SK-N-MC (cell line): ENCODE data around the gene RCN1.

Source experiments
- DNase-seq: peaks from one replicate; pipeline ENCODE4 v3.0.0-alpha.2; 2011; ENCODE audit warnings: low read depth, low spot score
- H3K27ac ChIP-seq: fragments of 200-600 bp; sonication (generic); 2 replicates; pipeline ENCODE4 v1.5.1; 2016; ENCODE audit warnings: mixed run types
- H3K36me3 ChIP-seq: fragments of 200-600 bp; sonication (generic); 2 replicates; pipeline ENCODE4 v1.6.1; 2017; ENCODE audit warnings: antibody characterized with exemption, low read length, mixed read lengths; ENCODE audit not compliant: insufficient read depth
- H3K4me3 ChIP-seq: fragments of 200-600 bp; sonication (generic); 2 replicates; pipeline ENCODE4 v1.5.1; 2016
- H3K9ac ChIP-seq: fragments of 200-600 bp; sonication (generic); 2 replicates; pipeline ENCODE4 v1.8.0; 2017; ENCODE audit warnings: mixed run types, mixed read lengths; ENCODE audit not compliant: insufficient read length
- H3K9me3 ChIP-seq: fragments of 200-600 bp; sonication (generic); 2 replicates; pipeline ENCODE4 v1.6.1; 2017; ENCODE audit warnings: low read depth, mild to moderate bottlenecking, antibody characterized with exemption, low read length, moderate library complexity, mixed read lengths
- EZH2 ChIP-seq: fragments of 200-600 bp; sonication (generic); IDR thresholded peaks from one replicate; pipeline ENCODE4 v1.6.1; 2017; ENCODE audit warnings: antibody characterized with exemption
- FOXP2 ChIP-seq: optimal IDR thresholded peaks from 2 replicates; pipeline ENCODE3; 2011; ENCODE audit warnings: mild to moderate bottlenecking, moderate library complexity; ENCODE audit not compliant: insufficient read depth; ENCODE audit errors: extremely low read length, control extremely low read depth
- POLR2AphosphoS5 ChIP-seq: IDR thresholded peaks from 2 replicates; pipeline ENCODE4 v1.6.1; 2012; ENCODE audit warnings: mild to moderate bottlenecking, low read depth, low read length, borderline replicate concordance

The RCN1 gene

DNA sequence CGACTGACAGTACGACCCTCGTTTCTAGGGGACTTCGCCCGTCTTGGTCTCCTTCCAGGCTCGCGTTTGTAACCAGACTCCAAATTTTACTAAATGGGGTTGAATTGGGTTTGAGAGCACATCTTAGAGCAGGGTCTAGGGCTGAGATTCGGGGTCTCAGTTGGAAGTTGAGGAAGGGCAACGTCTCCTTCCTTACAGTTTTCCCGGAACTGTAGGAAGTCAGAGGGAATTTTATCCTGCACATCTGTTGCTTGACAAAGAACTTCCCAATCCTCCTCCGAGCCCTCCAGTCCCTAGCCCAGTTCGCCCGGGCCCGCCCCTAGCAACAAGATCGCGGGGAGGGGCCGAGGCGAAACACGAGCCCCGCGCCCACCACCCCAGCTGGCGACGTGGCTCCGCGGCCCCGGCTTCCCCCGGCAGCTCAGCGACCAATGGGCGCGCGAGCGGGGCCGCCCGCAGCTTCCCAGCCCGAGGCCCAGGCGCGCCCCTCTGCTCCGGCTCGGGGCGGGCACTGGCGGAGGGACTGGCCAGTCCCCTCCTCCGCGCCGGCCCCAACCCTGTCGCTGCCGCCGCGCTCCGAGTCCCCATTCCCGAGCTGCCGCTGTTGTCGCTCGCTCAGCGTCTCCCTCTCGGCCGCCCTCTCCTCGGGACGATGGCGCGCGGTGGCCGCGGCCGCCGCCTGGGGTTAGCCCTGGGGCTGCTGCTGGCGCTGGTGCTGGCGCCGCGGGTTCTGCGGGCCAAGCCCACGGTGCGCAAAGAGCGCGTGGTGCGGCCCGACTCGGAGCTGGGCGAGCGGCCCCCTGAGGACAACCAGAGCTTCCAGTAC, at the start of gene RCN1:
Gene RCN1, plus strand, starts transcription at position 530 of the 826 bp plus-strand sequence. Its CDS starts 123 bp downstream, at position 653.
- peak within 1 kb of the TSS; percentile 94 for H3K9ac ChIP-seq

DNA sequence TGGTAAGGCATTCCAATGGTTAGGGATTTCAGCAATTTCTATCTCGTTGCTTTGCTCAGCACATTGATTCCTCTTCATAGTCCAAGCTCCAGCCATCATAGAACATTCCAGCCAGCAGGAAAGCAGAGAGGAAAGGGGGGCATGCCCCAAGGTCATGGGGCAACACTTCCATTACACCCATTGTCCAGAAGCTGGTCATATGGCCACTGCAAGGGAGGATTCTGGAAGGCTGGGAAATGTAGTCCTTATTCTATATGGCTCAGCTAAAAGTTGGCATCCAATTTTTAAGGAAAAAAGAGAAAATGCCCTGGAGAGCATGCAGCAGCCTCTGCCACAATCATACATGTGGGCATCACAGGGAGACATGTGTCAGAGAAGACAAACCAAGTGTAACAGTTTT, 47.1 kb upstream of the RCN1 start:
- no peak for DNase-seq
- TF ChIP-seq POLR2AphosphoS5 (no peak), FOXP2 (no peak), EZH2 (no peak)
- Histone ChIP-seq H3K27ac (no peak overlapping the region), H3K9ac (no peak overlapping the region), H3K36me3 (no peaks in the 10 kb centered on the region), H3K4me3 (no peak overlapping the region), H3K9me3 (no peaks in the 10 kb centered on the region)

More for the DNA sequence above, at the start of gene RCN1:
- TF ChIP-seq EZH2 (no peak), POLR2AphosphoS5 (no peak; the same call in 1 of the 2 replicates), FOXP2 (no peak)
- H3K36me3 ChIP-seq = peaks cover 5% of the 10 kb centered on the region; the same call in 1 of the 2 replicates
- no peaks in the 10 kb centered on the region for H3K9me3 ChIP-seq
- DNase-seq = no peak
- H3K27ac ChIP-seq = peak within 1 kb of the TSS; percentile 61; the same call in 1 of the 2 replicates
- peak within 1 kb of the TSS; percentile 90 for H3K4me3 ChIP-seq

DNA sequence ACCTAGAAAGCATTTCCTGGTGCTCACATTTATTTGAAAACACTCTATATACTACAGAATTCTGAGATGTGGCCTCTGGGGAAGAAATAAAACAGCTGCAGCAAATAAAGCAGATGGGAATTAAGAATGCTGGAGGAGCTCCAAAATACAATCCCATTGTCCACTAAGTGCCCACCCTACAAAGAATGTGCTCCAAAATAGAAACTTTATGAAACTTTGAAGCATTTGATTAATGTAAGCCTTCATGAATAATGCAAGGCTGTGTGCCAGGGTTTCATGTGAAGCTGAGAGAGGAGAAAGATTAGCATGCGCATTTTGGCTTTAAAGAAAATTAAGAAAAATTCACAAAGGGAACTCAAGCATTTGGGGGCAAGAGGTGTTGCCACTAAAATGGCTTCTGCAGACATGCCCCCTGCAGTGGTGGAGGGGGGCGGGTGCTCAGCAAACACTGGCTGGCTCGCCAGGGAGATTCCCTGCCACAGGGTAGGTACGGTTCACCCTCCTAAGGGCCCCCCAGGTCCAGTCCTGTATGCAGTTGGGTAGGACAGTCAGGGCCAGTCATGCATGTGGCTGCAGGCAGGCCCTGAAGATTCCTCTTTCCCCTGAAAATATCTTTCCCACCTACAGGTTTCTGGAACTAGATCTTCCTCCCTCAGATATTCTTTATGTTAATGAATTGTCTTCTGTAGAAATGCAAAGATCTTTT, 46.6 kb upstream of the RCN1 start:
- Histone ChIP-seq H3K9me3 (no peaks in the 10 kb centered on the region), H3K4me3 (no peak overlapping the region), H3K9ac (no peak overlapping the region), H3K27ac (no peak overlapping the region), H3K36me3 (no peaks in the 10 kb centered on the region)
- no peak for DNase-seq
- TF ChIP-seq POLR2AphosphoS5 (no peak), EZH2 (no peak)

DNA sequence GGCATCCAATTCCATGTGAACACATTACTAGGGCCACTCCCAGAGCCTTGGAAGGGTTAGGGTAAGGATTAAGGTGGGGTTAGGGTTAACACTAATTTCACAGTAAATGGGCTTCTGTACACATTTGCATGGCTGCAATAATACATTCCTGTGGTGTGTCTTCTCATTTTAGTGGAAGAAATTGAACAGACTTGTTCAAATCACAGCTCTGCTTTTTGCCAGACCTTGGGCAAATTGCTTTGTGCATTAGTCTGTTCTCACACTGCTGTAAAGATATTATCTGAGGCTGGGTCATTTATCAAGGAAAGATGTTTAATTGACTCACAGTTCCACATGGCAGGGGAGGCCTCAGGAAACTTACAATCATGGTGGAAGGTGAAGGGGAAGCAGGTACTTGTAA, 45.4 kb upstream of the RCN1 start:
- H3K27ac ChIP-seq = no peak overlapping the region
- TF ChIP-seq POLR2AphosphoS5 (no peak), EZH2 (no peak), FOXP2 (no peak)
- no peak for DNase-seq
- no peak overlapping the region for H3K4me3 ChIP-seq
- no peak overlapping the region for H3K9ac ChIP-seq
- no peaks in the 10 kb centered on the region for H3K36me3 ChIP-seq
- H3K9me3 ChIP-seq = no peaks in the 10 kb centered on the region

DNA sequence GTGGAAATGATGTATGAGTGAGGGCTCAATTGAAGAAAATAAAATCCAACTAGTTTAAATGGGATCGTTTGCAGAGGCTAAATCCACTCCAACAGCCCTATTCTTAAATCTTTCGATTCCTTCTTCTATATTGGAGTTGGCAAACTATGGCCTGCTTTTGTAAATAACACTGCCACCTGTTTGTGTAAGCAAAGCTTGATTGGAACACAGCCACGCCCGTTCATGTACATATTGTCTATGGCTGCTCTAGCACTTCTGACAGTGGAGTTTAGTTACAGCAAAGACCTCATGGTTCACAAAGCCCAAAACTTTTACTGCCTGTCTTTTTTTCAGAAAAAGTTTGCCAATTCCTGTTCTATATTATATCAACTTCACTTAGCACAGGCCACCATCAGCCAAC, 40.6 kb upstream of the RCN1 start:
- Histone ChIP-seq H3K36me3 (no peaks in the 10 kb centered on the region), H3K9me3 (no peaks in the 10 kb centered on the region), H3K9ac (no peak overlapping the region), H3K27ac (no peak overlapping the region), H3K4me3 (no peak overlapping the region)
- no peak for DNase-seq
- no peak for TF ChIP-seq POLR2AphosphoS5
- no peak for TF ChIP-seq FOXP2
- no peak for TF ChIP-seq EZH2

DNA sequence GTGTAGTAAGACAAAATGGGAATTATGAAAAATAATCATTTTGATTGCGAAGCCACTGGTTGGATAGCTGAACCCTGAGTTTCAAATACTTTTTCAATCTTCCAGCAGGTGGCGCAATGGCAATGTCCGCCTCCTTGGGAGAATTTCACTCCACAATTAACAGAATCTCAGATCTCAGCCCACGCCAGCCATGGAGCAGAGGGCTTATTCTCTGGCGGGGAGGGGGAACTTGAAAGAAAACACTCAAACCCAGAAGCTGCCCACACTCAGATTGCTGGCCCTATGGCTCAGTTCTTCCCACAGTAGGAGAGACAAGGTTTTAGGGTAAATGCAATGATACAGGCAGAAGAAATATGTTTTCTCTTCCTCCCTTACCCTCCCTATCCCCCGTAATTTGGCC, 38.7 kb upstream of the RCN1 start:
- H3K36me3 ChIP-seq = no peaks in the 10 kb centered on the region
- DNase-seq = no peak

DNA sequence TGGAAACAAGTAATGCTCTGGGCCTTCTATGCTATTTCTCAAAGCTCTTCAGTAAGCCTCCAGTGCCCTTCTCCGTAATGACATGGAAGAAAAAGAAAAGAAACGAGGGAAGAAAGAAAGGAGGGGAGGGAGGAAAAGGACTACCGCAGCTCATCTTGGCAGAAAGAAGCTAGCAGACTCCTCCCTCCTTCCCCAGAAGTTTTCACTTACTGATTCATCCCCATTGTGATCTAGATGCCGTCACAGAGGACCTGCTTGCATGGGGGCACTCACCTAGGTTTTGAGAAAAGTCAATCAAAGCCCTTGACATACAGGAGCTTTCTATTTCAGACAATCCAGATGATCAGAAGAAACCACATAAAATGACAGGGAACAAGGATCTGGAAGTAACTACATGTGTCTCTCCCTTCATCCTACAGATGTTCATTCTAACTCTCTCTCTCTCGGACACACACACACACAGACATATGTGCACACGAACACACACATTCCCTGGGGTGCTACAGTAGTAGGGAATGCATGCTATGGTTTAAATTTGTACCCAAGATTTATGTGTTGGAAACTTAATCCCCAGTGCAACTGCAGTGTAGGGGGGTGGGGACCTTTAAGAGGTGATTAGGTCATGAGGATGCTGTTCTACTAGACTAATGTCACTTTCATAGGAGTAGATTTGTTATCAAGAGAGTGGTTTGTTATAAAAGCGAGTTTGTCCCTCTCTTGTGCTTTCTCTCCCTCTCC, 37.6 kb upstream of the RCN1 start:
- TF ChIP-seq EZH2 (no peak), FOXP2 (no peak)

More for the DNA sequence above, 38.7 kb upstream of the RCN1 start:
- Histone ChIP-seq H3K9ac (no peak overlapping the region), H3K9me3 (no peaks in the 10 kb centered on the region), H3K27ac (no peak overlapping the region), H3K4me3 (no peak overlapping the region)
- TF ChIP-seq EZH2 (no peak), FOXP2 (no peak), POLR2AphosphoS5 (no peak)

DNA sequence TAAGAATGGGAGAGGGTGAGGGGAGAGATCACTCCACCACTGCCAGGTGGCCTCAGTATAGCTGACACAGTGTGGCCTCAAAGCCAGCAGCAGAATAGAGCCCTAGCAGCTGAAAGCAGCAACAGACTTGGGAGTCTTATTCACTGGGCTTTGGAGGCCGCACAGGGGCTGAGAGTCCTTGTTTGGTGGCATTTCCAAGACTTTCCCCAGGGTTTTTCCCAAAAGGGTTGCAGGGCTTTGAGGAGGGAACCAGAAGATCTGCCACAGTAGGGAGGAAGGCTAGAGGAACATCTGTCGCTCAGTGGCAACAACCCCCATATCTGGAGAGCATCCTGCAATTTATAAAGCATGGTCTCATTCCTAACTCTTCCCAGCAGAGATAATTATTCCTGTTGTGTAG, 35.0 kb upstream of the RCN1 start:
- Histone ChIP-seq H3K4me3 (no peak overlapping the region), H3K27ac (no peak overlapping the region), H3K36me3 (no peaks in the 10 kb centered on the region), H3K9me3 (no peaks in the 10 kb centered on the region), H3K9ac (no peak overlapping the region)
- TF ChIP-seq EZH2 (no peak), POLR2AphosphoS5 (no peak), FOXP2 (no peak)
- no peak for DNase-seq

More for the DNA sequence above, 37.6 kb upstream of the RCN1 start:
- Histone ChIP-seq H3K27ac (no peak overlapping the region), H3K36me3 (no peaks in the 10 kb centered on the region), H3K4me3 (no peak overlapping the region), H3K9me3 (no peaks in the 10 kb centered on the region), H3K9ac (no peak overlapping the region)
- no peak for DNase-seq
